Kidney epithelial cell (primary cell): ENCODE measurements around the gene ASB5. TPM values are rescaled to one million over a fixed set of nuclear protein-coding genes. Genes with fewer than 3 reads are reported as not detected.
A peak's percentile ranks its signal among the peaks of the same experiment; 100 is the strongest.

Source experiments
- DNase-seq: peaks from one replicate; pipeline ENCODE4 v3.0.0-alpha.2; 2010; ENCODE audit warnings: low read depth
- H3K27me3 ChIP-seq: 2 replicates; pipeline ENCODE4 v1.6.0; 2011; ENCODE audit warnings: low read length; ENCODE audit not compliant: control insufficient read depth, insufficient read depth
- H3K36me3 ChIP-seq: 2 replicates; pipeline ENCODE4 v1.5.1; 2011; ENCODE audit warnings: low read length; ENCODE audit not compliant: control insufficient read depth, insufficient read depth
- H3K4me3 ChIP-seq: 2 replicates; pipeline ENCODE4 v1.5.1; 2011; ENCODE audit warnings: low read depth, mild to moderate bottlenecking, control low read depth, low read length
- CTCF ChIP-seq: IDR thresholded peaks from 2 replicates; pipeline ENCODE4 v1.5.1; 2011; ENCODE audit warnings: mild to moderate bottlenecking, moderate library complexity, low read length, control low read depth, inconsistent platforms; ENCODE audit not compliant: insufficient read depth, poor library complexity, severe bottlenecking
- total RNA-seq: library from RNA; depleted of rRNA; stranded (reverse); fragments of >200 nt; gene quantifications from 2 replicates; pipeline ENCODE4 v1.2.3, GENCODE V29; 2015

ASB5 gene
- total RNA-seq, 1 donor from 2014 or later = not detected

GRCh38 chr4:176205299-176205698, 63.7 kb downstream of the ASB5 start:
- H3K36me3 ChIP-seq = no peaks in the 10 kb centered on the region
- no peak for TF ChIP-seq CTCF
- no peaks in the 10 kb centered on the region for H3K27me3 ChIP-seq
- no peak for DNase-seq
- H3K4me3 ChIP-seq = no peak overlapping the region

GRCh38 chr4:176198316-176198903, 70.6 kb downstream of the ASB5 start:
- Histone ChIP-seq H3K4me3 (no peak overlapping the region), H3K27me3 (no peaks in the 10 kb centered on the region), H3K36me3 (no peaks in the 10 kb centered on the region)
- DNase-seq = no peak
- TF ChIP-seq CTCF = no peak

- Histone ChIP-seq H3K36me3 (no peaks in the 10 kb centered on the region), H3K4me3 (peak within 1 kb of the TSS; percentile 90), H3K27me3 (no peaks in the 10 kb centered on the region)
- no peak for TF ChIP-seq CTCF
- peak; percentile 69 for DNase-seq
Measured at GRCh38 chr4:176195184-176195978, 73.6 kb downstream of the ASB5 start, which contains the start of gene SPATA4. SPATA4 (minus strand) TSS chr4:176195585; CDS start chr4:176195562, 23 bp downstream.

GRCh38 chr4:176193938-176194337, 75.1 kb downstream of the ASB5 start:
- Histone ChIP-seq H3K27me3 (no peaks in the 10 kb centered on the region), H3K4me3 (no peak overlapping the region), H3K36me3 (no peaks in the 10 kb centered on the region)
- no peak for DNase-seq
- no peak for TF ChIP-seq CTCF

GRCh38 chr4:176193126-176193525, 75.9 kb downstream of the ASB5 start:
- DNase-seq = no peak
- Histone ChIP-seq H3K27me3 (no peaks in the 10 kb centered on the region), H3K4me3 (no peak overlapping the region), H3K36me3 (no peaks in the 10 kb centered on the region)
- no peak for TF ChIP-seq CTCF
